ENCODE data around the gene NCDN.

Gene NCDN

GRCh38 chr1:35557611-35558373 is at the start of gene NCDN:
TSS of gene NCDN (plus strand) at chr1:35557799. CDS start at chr1:35558191, 392 bp downstream.
- peak within 1 kb of the TSS; percentile 74 for H3K4me3 ChIP-seq (ENCODE audit: low read length)
- TF ChIP-seq, protein P1, sequence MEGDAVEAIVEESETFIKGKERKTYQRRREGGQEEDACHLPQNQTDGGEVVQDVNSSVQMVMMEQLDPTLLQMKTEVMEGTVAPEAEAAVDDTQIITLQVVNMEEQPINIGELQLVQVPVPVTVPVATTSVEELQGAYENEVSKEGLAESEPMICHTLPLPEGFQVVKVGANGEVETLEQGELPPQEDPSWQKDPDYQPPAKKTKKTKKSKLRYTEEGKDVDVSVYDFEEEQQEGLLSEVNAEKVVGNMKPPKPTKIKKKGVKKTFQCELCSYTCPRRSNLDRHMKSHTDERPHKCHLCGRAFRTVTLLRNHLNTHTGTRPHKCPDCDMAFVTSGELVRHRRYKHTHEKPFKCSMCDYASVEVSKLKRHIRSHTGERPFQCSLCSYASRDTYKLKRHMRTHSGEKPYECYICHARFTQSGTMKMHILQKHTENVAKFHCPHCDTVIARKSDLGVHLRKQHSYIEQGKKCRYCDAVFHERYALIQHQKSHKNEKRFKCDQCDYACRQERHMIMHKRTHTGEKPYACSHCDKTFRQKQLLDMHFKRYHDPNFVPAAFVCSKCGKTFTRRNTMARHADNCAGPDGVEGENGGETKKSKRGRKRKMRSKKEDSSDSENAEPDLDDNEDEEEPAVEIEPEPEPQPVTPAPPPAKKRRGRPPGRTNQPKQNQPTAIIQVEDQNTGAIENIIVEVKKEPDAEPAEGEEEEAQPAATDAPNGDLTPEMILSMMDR (conservative IDR thresholded peaks at IDR 0.05; ENCODE audit: low read depth, low read length) = no peak
- DNase-seq (ENCODE audit: low read depth) = peak; percentile 93

- TF ChIP-seq, protein P1 (conservative IDR thresholded peaks at IDR 0.05; ENCODE audit: low read depth, low read length) = no peak
- DNase-seq (ENCODE audit: low read depth) = no peak
- H3K4me3 ChIP-seq (ENCODE audit: low read length) = no peak overlapping the region
These were observed 49.7 kb upstream of the NCDN start for GRCh38 chr1:35507947-35508346.

DNA sequence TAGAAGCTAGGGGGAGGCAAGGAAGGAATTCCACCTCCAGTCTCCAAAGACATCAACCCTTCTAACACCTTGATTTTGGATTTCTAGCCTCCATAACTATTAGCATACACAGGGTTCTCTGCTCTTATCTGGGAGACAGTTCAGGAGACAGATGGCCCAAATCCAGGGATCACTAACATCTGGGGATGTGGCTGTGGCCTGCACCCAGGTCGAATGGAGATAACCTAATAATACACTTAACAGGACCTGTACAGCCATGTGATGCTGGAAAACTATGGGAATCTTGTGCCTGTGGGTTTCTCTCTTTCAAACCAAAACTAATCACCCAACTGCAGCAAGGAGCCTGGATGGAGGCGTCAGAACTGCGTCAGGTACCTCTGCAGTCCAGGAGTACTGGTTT is 48.0 kb upstream of the NCDN start:
- TF ChIP-seq, protein P1 (conservative IDR thresholded peaks at IDR 0.05; ENCODE audit: low read depth, low read length) = no peak
- no peak overlapping the region for H3K4me3 ChIP-seq (ENCODE audit: low read length)
- DNase-seq (ENCODE audit: low read depth) = no peak

DNA sequence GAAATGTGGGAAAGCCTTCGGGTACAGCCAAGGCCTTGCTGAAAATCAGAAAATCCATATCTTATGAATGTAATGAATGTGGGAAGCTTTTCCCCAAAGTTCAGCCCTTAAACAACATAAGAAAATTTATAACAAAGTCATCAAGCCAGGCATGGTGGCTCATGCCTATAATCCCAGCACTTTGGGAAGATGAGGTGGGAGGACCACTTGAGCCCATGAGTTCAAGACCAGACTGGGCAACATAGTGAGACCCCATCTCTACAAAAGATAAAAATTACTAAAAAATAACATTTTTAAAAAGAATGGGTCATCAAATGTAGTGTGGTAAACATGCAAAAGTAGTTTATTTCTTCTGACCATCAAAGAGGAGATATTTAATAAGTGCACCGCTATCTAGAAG is 46.3 kb upstream of the NCDN start:
- DNase-seq (ENCODE audit: low read depth) = no peak
- TF ChIP-seq, protein P1 (conservative IDR thresholded peaks at IDR 0.05; ENCODE audit: low read depth, low read length) = no peak
- no peak overlapping the region for H3K4me3 ChIP-seq (ENCODE audit: low read length)

DNA sequence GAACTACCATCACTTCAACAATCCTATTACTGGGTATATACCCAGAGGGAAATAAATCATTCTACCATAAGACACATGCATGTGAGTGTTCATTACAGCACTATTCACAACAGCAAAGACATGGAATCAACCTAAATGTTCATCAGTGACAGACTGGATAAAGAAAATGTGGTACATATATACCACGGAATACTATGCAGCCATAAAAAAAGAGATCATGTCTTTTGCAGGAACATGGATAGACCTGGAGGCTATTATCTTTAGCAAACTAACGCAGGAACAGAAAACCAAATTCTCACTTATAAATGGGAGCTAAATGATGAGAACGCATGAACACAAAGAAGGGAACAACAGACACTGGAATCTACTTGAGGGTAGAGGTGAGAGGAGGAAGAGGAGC is 39.4 kb upstream of the NCDN start:
- no peak overlapping the region for H3K4me3 ChIP-seq (ENCODE audit: low read length)
- TF ChIP-seq, protein P1 (conservative IDR thresholded peaks at IDR 0.05; ENCODE audit: low read depth, low read length) = no peak
- DNase-seq (ENCODE audit: low read depth) = no peak

DNA sequence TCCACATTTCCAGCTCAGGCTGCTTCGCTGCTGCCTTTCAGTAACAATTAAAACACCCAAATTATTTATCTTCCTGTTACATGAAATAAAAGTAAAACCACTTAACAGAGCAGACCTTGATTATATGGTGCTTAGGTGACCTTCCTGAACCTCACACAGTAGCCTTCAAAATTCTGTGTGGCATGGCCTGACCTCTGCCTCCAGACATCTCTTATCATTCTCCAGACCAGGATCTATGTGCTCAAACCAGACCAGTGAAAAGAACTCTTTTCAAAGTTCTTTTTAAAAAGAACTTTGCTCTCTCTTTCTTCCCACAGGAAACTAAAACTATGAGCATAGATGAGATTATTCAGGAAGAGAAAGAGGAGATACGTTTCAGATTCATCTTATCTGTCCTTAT is 38.2 kb upstream of the NCDN start:
- no peak for DNase-seq (ENCODE audit: low read depth)
- TF ChIP-seq, protein P1 (conservative IDR thresholded peaks at IDR 0.05; ENCODE audit: low read depth, low read length) = no peak
- no peak overlapping the region for H3K4me3 ChIP-seq (ENCODE audit: low read length)

DNA sequence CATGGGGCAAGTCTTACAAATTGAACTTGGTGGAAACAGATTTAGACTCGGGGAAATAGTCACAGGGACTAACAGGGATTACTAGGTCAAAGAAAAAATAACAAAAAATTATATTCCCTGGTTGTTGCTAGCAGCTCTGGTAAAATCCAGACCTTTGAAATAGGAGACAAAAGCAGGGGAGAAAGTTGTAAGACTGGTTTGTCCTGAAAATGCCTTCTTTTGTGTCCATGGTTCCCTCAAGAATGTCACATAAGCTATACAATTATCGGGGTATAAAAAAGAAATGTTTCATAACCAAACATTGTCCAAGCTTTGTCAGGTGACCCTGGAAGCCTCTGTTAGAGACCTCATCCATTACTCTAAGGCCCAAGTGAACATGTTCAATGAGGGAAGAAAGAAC is 33.5 kb upstream of the NCDN start:
- TF ChIP-seq, protein P1 (conservative IDR thresholded peaks at IDR 0.05; ENCODE audit: low read depth, low read length) = no peak
- no peak for DNase-seq (ENCODE audit: low read depth)
- no peak overlapping the region for H3K4me3 ChIP-seq (ENCODE audit: low read length)
